ENCODE data around the gene PIGU.
"Not testable (repeated sequence)": the region's sequence is repeated elsewhere in the genome, so short reads cannot be mapped to it uniquely, and the experiment has no call there.

Gene PIGU

DNA sequence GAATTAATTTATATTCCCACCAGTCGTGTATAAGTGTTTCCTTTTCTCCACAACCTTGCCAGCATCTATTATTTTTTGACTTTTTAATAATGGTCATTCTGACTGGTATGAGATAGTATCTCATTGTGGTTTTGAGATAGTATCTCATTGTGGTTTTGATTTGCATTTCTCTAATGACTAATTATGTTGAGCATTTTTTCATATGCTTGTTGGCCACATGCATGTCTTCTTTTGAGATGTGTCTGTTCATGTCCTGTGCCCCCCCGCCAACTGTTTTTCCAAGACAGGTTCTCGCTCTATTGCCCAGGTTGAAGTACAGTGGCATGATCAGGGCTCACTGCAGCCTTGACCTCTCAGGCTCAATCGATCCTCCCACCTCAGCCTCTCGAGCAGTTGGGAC lies 15.1 kb downstream of the PIGU start:
- not testable (repeated sequence) for DNase-seq

DNA sequence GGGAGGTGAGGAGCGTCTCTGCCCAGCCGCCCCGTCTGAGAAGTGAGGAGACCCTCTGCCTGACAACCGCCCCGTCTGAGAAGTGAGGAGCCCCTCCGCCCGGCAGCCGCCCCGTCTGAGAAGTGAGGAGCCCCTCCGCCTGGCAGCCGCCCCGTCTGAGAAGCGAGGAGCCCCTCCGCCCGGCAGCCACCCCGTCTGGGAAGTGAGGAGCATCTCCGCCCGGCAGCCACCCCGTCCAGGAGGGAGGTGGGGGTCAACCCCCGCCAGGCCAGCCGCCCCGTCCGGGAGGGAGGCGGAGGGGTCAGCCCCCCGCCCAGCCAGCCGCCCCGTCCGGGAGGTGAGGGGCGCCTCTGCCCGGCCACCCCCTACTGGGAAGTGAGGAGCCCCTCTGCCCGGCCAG lies 18.2 kb downstream of the PIGU start:
- DNase-seq, result not testable (repeated sequence)

DNA sequence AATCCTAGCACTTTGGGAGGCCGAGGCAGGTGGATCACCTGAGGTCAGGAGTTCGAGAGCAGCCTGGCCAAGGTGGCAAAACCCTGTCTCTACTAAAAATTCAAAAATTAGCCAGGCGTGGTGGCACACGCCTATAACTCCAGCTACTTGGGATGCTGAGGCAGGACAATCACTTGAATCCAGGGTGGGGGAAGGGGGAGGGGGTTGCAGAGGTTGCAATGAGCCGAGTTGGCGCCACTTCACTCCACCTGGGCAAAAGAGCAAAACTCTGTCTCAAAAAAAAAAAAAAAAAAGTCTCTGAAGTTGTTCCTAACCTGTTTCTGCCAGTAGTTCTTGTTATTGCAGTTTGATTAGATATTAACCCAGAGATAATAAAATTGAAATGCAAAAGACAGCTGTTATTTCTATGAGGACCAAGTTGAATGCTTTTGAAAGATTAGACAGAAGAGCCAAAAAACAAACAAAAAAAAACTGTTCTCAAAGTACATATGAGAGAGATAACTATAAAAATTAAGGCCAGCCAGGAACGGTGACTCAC lies 22.6 kb downstream of the PIGU start:
- DNase-seq, result no peak

DNA sequence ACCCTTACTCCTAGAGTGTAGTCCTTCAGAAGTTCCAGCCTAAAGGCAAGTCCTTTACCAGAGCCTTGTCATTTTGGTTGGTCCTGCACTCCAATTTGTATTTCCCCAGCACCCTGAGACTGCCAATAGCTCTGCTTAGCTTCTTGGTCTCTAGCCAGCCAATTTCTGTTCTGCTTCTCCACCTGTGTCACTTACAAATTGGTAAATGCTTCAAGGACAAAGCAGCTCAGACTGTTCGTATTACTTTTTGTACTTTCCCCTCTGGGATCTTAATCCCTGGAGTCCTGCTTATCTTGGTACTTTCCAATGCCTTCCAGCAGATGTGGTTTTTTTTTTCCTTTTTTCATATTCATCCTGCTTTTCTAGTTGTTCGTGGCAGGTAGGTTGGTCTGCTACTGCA lies 25.7 kb downstream of the PIGU start:
- DNase-seq, result no peak

DNA sequence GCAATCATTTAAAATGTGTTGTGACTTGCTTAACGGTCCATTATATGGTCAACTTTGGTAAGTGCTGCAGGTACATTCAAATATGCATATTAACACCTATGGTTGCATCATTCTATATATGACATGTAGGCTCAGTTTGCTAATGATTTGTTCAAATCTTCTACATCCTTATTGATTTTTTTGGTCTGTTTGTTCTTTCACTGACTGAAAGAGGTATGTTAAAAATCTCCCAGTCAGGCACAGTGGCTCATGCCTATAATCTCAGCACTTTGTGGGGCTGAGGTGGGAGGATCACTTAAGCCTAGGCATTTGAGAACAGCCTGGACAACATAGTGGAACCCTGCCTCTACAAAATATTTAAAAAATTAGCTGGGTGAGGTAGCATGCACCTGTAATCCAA lies 29.2 kb downstream of the PIGU start:
- no peak for DNase-seq

DNA sequence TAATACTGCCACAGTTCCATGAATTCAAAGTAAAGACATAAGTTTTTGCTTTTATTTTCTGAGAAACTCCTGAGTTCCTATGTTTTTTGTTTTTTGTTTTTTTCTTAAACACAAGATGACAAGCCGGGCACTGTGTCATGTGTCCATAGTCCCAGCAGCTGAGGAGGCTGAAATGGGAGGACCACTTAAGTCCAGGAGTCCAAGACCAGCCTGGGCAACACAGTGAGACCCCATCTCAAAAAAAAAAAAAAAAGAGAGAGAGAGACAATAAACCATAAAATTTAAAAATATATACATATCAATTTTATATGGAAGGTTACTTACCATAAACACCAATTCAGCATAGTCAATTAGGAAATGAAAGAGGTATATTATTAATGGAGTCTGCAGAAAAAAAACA lies 31.9 kb downstream of the PIGU start:
- no peak for DNase-seq

DNA sequence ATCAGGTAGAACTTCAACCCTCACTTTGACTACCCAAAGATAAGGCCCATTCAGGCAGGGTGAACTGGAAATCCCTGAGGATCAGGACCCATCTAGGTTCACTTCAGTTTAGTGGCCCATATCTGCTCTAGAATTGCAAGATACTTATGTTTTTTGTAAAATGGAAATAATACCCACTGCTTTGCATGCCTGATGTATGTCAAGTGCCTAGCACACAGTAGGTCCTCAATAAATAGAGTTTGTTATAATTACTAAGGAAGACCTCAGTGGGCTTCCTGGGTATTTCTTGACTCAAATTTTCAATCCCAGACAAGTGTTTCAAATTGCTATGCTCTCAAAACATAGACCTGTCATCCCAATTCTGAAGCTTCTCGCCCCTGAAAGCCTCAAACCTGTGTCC lies 32.5 kb downstream of the PIGU start:
- DNase-seq, result no peak

DNA sequence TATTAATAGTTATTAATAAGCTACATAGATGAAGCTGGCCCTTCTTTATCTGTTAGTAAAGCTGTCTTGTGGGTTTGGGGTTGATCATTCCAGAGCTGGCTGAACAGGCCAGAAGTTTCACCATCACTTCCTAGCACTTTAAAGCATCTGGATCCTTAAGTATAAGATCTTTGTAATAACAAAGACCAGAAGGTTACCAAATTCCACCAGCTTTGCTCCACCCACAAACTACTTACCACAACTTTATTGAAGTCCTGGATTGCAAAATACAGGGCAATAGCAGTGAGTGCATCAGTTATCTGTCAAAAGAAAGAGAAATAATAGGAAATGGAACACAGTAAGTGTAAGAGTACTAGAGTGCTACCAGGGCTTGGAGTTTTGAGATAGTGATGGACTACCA lies 33.0 kb downstream of the PIGU start:
- no peak for DNase-seq

DNA sequence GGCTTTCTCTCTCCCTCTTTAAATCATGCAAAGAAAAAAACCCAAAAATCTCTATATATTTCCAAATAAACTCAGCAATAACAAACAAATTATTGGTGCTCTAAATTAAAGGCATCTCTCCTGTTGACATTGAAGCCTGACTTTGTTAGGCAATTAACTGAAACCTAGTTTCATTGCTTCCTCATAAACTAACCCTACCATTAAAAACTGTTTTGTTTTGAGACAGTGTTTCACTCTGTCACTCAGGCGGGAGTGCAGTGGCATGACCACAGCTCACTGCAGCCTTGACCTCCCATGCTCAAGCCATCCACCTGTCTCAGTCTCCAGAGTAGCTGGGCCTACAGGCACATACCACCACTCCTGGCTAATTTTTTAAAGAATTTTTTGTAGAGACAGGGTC lies 34.9 kb downstream of the PIGU start:
- DNase-seq, result no peak

DNA sequence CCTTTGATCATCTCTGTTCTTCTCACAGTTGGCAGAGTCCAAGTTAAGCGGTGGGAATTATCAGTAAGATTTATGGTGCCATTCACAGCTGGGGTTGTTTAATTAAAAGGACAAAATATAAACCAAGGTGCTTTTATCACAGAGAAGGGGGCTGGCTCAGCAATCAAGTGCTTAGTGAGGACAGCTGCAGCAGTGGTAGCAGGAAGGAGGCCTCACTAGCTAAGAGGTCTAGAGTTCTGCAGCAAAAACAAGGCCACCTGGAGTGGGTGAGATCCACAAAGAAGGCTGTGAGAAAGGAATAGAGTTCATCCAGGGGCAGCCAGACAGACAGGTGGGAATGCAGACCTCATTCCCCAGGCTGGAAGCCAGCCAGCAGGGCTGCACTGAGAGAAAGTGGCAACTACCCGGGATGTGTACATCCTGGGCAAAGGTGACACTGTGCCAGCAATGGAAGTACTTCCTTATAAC lies 37.1 kb downstream of the PIGU start:
- no peak for DNase-seq

DNA sequence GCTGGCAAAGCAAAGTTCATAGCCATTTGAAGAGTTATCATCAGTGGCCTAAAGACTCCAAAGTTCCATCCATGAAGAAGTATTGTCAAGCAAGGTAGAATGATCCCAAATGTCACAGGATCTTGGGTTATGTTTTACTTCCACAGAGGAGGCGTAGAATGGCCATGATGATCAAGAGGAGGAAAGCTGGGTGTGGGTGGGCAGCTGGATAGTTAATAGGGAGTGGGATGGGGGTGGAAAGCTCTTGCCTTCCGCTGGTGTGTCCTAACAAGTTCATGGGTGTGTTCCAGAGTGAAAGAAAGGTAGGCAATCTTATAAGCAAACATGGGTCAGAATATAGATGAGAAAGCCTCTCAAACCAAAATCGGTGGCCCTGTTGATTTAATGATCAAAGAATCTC lies 38.4 kb downstream of the PIGU start:
- DNase-seq, result no peak

DNA sequence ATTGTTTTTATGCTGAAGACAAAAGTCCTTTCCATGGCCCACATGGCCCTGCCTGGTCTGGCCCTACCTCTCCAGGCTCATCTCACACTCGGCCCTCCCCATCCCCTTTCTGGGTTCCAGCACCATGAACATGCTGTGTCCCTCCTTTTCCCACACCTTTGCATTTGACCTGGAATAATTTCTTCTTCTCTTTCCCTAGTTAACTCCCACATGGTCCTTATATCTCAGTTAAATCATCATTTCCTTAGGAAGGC lies 38.9 kb downstream of the PIGU start:
- no peak for DNase-seq

DNA sequence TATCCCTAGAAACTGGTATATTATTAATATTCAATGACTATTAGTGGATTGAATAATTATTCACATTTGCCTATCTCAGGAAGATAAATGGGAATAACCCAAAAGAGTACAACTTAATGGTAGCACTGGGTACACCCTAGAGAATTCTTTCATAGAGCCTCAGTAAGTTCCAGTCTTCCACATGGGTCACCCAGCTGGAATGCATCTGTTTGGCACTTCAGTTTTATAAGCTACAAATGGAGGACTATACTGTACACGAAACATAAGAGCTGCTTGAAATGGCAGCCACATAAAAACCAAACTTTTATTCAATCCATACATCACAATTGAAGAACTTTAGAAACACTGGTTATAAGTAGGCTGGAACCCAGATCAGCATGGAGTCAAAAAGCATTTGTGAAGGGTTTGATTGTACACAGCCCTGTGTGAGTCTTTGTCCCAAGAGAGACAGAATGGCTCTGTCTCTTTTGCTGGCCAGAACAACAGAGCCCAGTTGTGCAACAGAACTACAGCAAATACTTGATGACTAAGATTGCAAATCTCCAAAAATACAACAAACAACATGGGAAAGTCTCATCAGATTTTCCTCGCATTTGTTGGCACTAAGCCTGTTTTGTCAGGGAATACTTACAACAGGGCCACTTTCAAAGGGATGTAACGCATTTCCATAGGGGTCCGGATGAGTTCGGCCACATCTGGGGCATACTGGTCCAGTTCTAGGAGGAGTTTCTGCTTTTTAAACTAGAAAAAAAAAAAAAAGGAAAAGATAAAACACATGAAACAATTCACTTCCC lies 39.5 kb downstream of the PIGU start:
- DNase-seq, result no peak

DNA sequence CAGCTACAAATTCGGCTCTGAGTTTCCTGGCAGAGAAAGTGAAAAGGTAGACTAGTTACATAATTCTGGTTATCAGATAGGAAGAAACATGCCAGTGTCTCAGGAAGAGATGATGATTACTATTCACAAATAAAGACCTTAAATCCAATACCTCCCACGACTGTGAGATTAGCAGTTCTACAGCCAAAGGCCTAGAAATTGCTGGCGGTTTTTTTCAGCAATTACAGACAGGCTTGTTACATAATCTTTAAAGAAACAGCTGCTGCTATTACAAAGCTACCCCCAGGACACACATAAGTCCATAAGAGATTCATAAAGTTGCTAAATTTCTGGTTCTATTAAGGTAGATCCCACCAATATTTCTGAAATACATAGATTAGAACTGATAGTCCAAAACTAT lies 40.2 kb downstream of the PIGU start:
- no peak for DNase-seq

DNA sequence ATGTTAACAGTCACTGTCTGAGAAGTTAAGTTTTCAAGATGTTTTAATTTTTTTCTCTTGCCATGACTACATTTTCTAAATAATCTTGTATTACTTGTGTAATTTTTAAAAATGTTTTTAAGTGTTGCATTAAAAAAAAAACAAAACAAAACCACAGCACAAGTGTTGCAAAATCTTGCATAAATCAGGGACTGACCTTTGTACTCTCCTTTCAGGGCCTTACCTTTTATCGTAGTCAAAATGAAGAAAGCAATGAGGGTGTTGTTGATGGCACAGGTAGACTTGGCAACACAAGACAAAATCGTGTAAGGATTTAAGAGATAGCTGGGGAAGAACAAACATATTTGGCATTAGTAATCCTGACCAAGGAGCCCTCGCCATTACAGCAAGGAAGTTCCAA lies 42.5 kb downstream of the PIGU start:
- no peak for DNase-seq

DNA sequence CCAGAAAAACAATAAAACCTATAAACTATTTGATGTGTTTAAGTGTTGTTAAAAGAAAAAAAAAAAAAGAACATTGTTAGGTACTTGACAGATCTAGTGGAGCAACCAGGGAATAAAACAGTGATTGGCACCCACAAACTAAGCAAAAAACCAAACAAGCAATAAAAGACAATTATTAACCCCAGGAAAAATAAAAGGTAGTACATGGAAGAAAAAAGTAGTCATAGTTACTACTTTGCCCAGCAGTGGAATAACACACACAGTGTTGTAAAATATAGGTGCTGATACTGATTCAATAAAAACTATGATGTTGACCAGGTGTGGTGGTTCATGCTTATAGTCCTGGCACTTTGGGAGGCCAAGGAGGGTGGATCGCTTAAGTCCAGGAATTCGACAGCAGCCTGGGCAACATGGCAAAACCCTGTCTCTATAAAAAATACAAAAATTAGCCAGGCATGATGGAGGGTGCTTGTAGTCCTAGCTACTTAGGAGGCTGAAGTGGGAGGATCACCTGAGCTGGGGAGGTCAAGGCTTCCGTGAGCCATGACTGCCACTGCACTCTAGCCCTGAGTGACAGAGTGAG lies 43.9 kb downstream of the PIGU start:
- no peak for DNase-seq

DNA sequence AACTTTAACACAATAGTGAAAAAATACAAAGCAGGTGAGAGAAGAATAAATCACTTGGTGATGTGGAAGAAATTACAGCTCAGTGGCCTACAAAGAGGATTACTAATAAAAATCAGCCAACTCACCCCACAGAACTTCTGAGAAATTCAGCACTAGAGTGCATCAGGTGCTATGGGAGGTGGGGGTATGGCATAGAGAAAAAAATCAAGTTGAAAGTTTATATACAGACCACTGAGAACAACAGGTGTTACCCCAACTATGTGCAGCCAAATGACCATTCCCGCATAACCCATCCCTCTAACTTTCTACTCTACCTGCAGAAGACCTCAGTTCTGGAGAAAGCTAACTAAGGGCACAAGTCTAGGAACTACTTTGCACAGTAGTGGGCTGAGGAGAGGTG lies 47.0 kb downstream of the PIGU start:
- no peak for DNase-seq

DNA sequence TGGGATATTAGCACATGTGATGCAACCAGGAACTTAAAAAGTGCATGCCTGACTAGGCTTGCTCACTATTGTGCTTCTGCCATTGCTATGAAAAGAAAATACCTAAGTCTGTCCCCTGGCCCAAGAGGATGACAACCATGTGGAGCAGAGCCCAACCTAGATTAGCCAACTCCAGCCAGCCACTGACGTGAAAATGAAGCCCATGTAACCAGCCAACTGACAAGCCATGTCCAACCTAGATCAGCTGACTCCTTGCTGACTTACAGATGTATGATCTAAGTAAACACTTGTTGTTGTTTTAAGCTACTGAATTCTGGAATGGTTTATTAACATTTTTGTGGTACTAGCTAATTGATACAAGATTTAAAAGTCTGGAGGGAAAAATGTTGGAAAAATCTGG lies 47.5 kb downstream of the PIGU start:
- no peak for DNase-seq

DNA sequence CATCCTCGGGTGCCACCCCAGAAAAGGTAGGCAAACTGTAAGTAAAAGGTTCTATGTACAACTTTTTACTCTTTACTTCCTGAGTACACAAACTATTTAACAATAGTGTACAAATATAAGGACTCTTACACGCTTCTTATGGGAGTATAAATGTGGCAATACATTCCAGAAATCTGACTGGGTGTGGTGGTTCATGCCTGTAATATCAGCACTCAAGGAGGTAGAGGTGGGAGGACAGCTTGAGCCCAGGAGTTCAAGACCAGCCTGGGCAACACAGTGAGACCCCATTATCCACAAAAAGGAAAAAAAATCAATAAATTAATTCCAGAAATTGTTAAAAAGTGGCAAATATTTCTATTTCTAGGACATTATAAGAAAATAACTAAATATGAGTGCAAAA lies 48.9 kb downstream of the PIGU start:
- no peak for DNase-seq

DNA sequence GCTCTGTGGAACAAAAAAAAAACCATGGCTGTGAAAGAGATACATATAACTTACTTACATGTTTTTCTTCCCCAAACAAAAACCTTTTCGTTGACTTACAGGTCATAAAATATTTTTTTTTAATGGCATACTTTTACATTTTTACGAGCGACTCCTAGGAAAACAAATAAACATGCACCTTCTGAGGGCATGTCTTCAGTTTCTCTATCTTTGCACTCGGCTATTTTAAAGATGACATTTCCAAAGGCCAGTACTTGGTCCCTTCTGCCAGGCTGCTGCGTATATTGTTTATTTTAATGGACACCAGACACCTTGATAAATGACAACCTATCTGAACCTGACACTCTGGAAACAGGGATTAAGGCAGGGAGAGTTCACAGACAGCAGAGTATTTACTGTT lies 49.4 kb downstream of the PIGU start:
- no peak for DNase-seq

DNA sequence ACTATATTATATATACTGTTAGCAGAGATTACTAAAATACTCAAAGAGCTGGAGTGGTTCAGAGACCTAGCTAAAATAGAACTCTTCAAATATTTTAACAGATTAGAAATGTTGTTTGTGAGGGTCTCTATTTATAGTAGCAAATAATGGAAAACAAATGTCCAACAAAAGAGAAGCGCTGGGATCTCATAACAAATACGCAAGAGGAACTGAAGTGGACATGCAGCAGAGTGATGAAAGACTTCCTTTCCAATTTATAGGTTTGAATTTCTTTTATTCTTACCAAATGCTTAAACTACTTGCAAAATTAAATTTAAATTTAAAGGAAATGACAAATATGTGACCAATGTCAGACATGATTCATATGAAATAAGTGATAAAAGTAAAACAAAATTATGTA lies 49.9 kb downstream of the PIGU start:
- DNase-seq, result no peak

DNA sequence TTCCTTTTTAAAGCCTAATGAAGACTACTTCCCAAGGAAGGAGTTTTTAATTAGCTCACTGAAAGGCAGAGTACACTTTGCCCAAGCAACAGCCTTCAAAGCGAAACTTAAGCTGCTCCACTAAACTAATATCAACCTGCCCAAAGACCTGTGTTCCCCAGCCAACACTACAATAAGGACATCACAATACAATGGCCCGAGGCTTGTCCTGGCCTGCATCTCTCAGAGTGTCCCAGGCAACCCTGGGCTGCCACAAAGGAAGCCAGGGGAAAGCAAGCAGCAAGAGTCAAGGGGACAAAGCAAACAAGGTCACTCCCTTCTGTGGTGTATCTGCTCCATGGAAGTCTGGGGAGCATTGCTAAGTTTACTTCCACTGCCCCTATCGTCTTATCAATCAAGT lies 52.3 kb downstream of the PIGU start:
- no peak for DNase-seq

DNA sequence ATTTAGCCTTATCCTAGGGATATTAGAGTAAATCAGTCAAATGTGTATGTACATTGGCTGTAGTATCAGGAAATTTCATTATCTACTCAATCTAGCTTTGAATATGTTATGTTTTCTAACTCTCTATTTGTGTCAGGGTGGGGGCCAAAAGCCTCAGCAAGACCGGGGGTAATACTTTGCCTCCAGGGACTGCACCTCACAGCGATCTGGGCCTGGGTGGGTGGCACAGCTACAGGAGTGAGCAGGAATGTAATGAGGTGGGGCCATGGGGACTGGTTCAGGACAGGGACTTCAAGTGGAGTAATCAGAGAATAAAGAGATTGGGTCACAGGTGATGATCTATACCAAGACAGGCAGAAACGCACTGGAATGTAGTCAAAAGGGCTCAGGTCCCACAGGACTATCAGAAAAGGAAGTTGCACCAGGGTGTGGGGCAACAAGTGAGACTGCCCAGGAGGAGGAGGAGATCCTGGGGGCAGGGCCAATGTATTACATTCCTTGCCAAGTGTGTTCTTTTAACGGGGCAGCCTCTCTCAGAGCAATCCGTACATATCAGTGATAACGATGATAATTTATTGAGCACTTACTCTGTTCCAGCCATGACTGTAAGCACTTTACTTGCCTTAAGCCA lies 54.0 kb downstream of the PIGU start:
- no peak for DNase-seq

Measured in islet precursor cell (in vitro differentiated cells).